RPMI7951 (cell line): ENCODE results near the gene ESR2. TPM values are rescaled to one million over a fixed set of nuclear protein-coding genes. Genes with fewer than 3 reads are reported as not detected.
A peak's percentile ranks its signal among the peaks of the same experiment; 100 is the strongest.
"Not testable (repeated sequence)": the region's sequence is repeated elsewhere in the genome, so short reads cannot be mapped to it uniquely, and the experiment has no call there.

Experiments used
- DNase-seq: peaks from one replicate; pipeline ENCODE4 v3.0.0-alpha.2; 2012; ENCODE audit warnings: low read depth
- total RNA-seq: library from RNA; depleted of rRNA; stranded (reverse); fragments of >200 nt; shearing (Covaris generic); gene quantifications from 2 replicates; pipeline ENCODE4 v1.2.3, GENCODE V29; 2014

The ESR2 gene
- total RNA-seq, 1 experiment from 2014 or later: 0.12 TPM

GRCh38 chr14:64198486-64198885 is 95.7 kb downstream of the ESR2 start:
- no peak for DNase-seq

- no peak for DNase-seq
These were observed 96.2 kb downstream of the ESR2 start for GRCh38 chr14:64197996-64198395.

GRCh38 chr14:64196814-64197411 is 97.3 kb downstream of the ESR2 start:
- DNase-seq: no peak

- no peak for DNase-seq
These were observed 98.1 kb downstream of the ESR2 start for GRCh38 chr14:64196056-64196455.

- no peak for DNase-seq
These were observed 99.0 kb downstream of the ESR2 start for GRCh38 chr14:64195199-64195598.

- no peak for DNase-seq
These were observed 99.8 kb downstream of the ESR2 start for GRCh38 chr14:64194404-64194803.

GRCh38 chr14:64193821-64194220 is 100.3 kb downstream of the ESR2 start:
- DNase-seq: no peak

GRCh38 chr14:64191756-64192155 is 102.4 kb downstream of the ESR2 start:
- peak; percentile 64 for DNase-seq

- no peak for DNase-seq
These were observed 103.1 kb downstream of the ESR2 start for GRCh38 chr14:64190974-64191502.

GRCh38 chr14:64187331-64187730 is 106.8 kb downstream of the ESR2 start:
- no peak for DNase-seq

- no peak for DNase-seq
These were observed 107.7 kb downstream of the ESR2 start for GRCh38 chr14:64186231-64187129.

GRCh38 chr14:64185184-64185583 is 109.0 kb downstream of the ESR2 start:
- DNase-seq: no peak

GRCh38 chr14:64184103-64184729 is 110.0 kb downstream of the ESR2 start:
- DNase-seq: no peak

GRCh38 chr14:64182908-64183307 is 111.3 kb downstream of the ESR2 start:
- DNase-seq: not testable (repeated sequence)

GRCh38 chr14:64178814-64179213 is 115.4 kb downstream of the ESR2 start:
- no peak for DNase-seq

- no peak for DNase-seq
These were observed 117.8 kb downstream of the ESR2 start for GRCh38 chr14:64176330-64176729.

- DNase-seq: no peak
These were observed 119.0 kb downstream of the ESR2 start for GRCh38 chr14:64174922-64175782.

- no peak for DNase-seq
These were observed 124.0 kb downstream of the ESR2 start for GRCh38 chr14:64170181-64170580.

- no peak for DNase-seq
These were observed 134.6 kb downstream of the ESR2 start for GRCh38 chr14:64159588-64159987.

GRCh38 chr14:64158608-64159007 is 135.6 kb downstream of the ESR2 start:
- no peak for DNase-seq

- DNase-seq: no peak
These were observed 144.2 kb downstream of the ESR2 start for GRCh38 chr14:64149921-64150320.
